ENCODE data around the gene ACKR3.

DNA sequence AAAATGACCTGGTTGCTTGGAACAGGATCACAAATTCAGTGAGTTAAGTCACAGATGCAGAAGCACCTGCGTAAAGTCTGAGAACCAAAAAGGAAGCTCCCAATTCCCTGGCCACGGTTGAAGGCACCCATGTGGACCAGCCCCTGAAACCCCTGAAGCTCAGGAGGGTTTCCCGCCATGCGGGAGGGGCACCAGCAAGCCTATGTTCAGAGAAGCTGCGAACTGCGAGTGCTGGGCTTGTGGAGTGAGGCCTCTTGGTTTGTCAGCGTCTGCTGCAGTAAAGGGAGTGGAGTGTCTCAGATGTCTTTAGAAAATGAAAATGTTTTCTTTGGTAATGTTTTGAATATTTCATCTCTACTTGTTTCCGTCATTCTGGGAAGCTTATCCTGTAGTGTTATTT, 16.1 kb upstream of the ACKR3 start:
- TF ChIP-seq CTCF (IDR thresholded peaks at IDR 0.05), result no peak
- no peak for TF ChIP-seq POLR2A (IDR thresholded peaks at IDR 0.05; ENCODE audit: low read depth)
- no peak for TF ChIP-seq POLR2AphosphoS5 (IDR thresholded peaks at IDR 0.05)
- no peak for TF ChIP-seq EP300 (IDR thresholded peaks at IDR 0.05)
